ENCODE results near the gene ATXN1. TPM values are rescaled to one million over a fixed set of nuclear protein-coding genes. Genes with fewer than 3 reads are reported as not detected.

Gene ATXN1
- total RNA-seq, 1 donor, result 48.5 TPM

- peak overlapping the region; percentile 72 for H3K27ac ChIP-seq (ENCODE audit: low read depth, low read length)
- no peak overlapping the region for H3K4me3 ChIP-seq (ENCODE audit: insufficient read depth, low read length)
- TF ChIP-seq, protein P1, sequence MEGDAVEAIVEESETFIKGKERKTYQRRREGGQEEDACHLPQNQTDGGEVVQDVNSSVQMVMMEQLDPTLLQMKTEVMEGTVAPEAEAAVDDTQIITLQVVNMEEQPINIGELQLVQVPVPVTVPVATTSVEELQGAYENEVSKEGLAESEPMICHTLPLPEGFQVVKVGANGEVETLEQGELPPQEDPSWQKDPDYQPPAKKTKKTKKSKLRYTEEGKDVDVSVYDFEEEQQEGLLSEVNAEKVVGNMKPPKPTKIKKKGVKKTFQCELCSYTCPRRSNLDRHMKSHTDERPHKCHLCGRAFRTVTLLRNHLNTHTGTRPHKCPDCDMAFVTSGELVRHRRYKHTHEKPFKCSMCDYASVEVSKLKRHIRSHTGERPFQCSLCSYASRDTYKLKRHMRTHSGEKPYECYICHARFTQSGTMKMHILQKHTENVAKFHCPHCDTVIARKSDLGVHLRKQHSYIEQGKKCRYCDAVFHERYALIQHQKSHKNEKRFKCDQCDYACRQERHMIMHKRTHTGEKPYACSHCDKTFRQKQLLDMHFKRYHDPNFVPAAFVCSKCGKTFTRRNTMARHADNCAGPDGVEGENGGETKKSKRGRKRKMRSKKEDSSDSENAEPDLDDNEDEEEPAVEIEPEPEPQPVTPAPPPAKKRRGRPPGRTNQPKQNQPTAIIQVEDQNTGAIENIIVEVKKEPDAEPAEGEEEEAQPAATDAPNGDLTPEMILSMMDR (IDR thresholded peaks at IDR 0.05; ENCODE audit: extremely low read depth, low read depth, low read length), result no peak
- no peaks in the 10 kb centered on the region for H3K27me3 ChIP-seq (ENCODE audit: insufficient read depth, low read length)
- no peaks in the 10 kb centered on the region for H3K36me3 ChIP-seq (ENCODE audit: insufficient read depth, low read length)
- no peaks in the 10 kb centered on the region for H4K20me1 ChIP-seq (ENCODE audit: insufficient read depth, low read length)
- no peaks in the 10 kb centered on the region for H3K79me2 ChIP-seq (ENCODE audit: insufficient read depth, low read length)
- DNase-seq (ENCODE audit: insufficient read length, low spot score, missing footprints), result peak; percentile 92
- H2AFZ ChIP-seq (ENCODE audit: low read length), result peak overlapping the region; percentile 34
- no peaks in the 10 kb centered on the region for H3K9me3 ChIP-seq (ENCODE audit: low read depth, low read length)
- peaks cover 31% of the 10 kb centered on the region for H3K4me1 ChIP-seq (ENCODE audit: insufficient read depth, low read length)
- H3K4me2 ChIP-seq (ENCODE audit: insufficient read depth, low read length), result peak overlapping the region; percentile 59
Measured at GRCh38 chr6:16345449-16346330, 415.6 kb downstream of the ATXN1 start.

GRCh38 chr6:16344756-16345155, 416.5 kb downstream of the ATXN1 start:
- no peak overlapping the region for H2AFZ ChIP-seq (ENCODE audit: low read length)
- no peaks in the 10 kb centered on the region for H3K9me3 ChIP-seq (ENCODE audit: low read depth, low read length)
- no peaks in the 10 kb centered on the region for H4K20me1 ChIP-seq (ENCODE audit: insufficient read depth, low read length)
- no peak overlapping the region for H3K4me3 ChIP-seq (ENCODE audit: insufficient read depth, low read length)
- TF ChIP-seq, protein P1 (IDR thresholded peaks at IDR 0.05; ENCODE audit: extremely low read depth, low read depth, low read length), result no peak
- no peaks in the 10 kb centered on the region for H3K36me3 ChIP-seq (ENCODE audit: insufficient read depth, low read length)
- H3K4me1 ChIP-seq (ENCODE audit: insufficient read depth, low read length), result peaks cover 31% of the 10 kb centered on the region
- H3K79me2 ChIP-seq (ENCODE audit: insufficient read depth, low read length), result no peaks in the 10 kb centered on the region
- no peaks in the 10 kb centered on the region for H3K27me3 ChIP-seq (ENCODE audit: insufficient read depth, low read length)
- no peak for DNase-seq (ENCODE audit: insufficient read length, low spot score, missing footprints)
- no peak overlapping the region for H3K4me2 ChIP-seq (ENCODE audit: insufficient read depth, low read length)
- peak overlapping the region; percentile 72 for H3K27ac ChIP-seq (ENCODE audit: low read depth, low read length)

- Histone ChIP-seq H3K79me2 (ENCODE audit: insufficient read depth, low read length) (no peaks in the 10 kb centered on the region), H3K4me1 (ENCODE audit: insufficient read depth, low read length) (peaks cover 39% of the 10 kb centered on the region), H4K20me1 (ENCODE audit: insufficient read depth, low read length) (no peaks in the 10 kb centered on the region), H2AFZ (ENCODE audit: low read length) (no peak overlapping the region), H3K36me3 (ENCODE audit: insufficient read depth, low read length) (no peaks in the 10 kb centered on the region), H3K9me3 (ENCODE audit: low read depth, low read length) (no peaks in the 10 kb centered on the region), H3K27me3 (ENCODE audit: insufficient read depth, low read length) (no peaks in the 10 kb centered on the region), H3K4me2 (ENCODE audit: insufficient read depth, low read length) (no peak overlapping the region), H3K27ac (ENCODE audit: low read depth, low read length) (peak overlapping the region; percentile 72), H3K4me3 (ENCODE audit: insufficient read depth, low read length) (no peak overlapping the region)
- TF ChIP-seq, protein P1 (IDR thresholded peaks at IDR 0.05; ENCODE audit: extremely low read depth, low read depth, low read length), result no peak
- no peak for DNase-seq (ENCODE audit: insufficient read length, low spot score, missing footprints)
Measured at GRCh38 chr6:16343593-16343992, 417.7 kb downstream of the ATXN1 start.

DNA sequence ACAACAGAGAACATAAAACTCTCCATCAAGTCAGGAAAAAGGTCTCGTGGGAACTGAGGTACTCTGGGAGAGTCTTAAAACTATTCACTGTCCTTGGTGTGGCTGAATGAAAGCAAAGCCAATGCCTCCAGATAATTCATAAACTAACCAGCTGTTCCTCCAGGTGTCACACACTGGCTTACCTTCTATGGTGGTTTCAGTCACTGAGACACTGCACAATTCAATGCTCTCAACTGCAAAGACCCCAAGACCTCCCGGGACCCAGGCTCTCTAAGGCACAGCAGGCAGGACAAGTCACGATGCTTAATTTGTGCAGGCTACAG, 422.0 kb downstream of the ATXN1 start:
- DNase-seq (ENCODE audit: insufficient read length, low spot score, missing footprints), result no peak
- peaks cover 59% of the 10 kb centered on the region for H3K4me1 ChIP-seq (ENCODE audit: insufficient read depth, low read length)
- peak overlapping the region; percentile 32 for H3K4me2 ChIP-seq (ENCODE audit: insufficient read depth, low read length)
- H3K4me3 ChIP-seq (ENCODE audit: insufficient read depth, low read length), result no peak overlapping the region
- H3K36me3 ChIP-seq (ENCODE audit: insufficient read depth, low read length), result no peaks in the 10 kb centered on the region
- TF ChIP-seq, protein P1 (IDR thresholded peaks at IDR 0.05; ENCODE audit: extremely low read depth, low read depth, low read length), result no peak
- H3K79me2 ChIP-seq (ENCODE audit: insufficient read depth, low read length), result no peaks in the 10 kb centered on the region
- no peaks in the 10 kb centered on the region for H3K27me3 ChIP-seq (ENCODE audit: insufficient read depth, low read length)
- H2AFZ ChIP-seq (ENCODE audit: low read length), result no peak overlapping the region
- H3K9me3 ChIP-seq (ENCODE audit: low read depth, low read length), result no peaks in the 10 kb centered on the region
- peak overlapping the region; percentile 76 for H3K27ac ChIP-seq (ENCODE audit: low read depth, low read length)
- no peaks in the 10 kb centered on the region for H4K20me1 ChIP-seq (ENCODE audit: insufficient read depth, low read length)
